GM23248 (cell line): ENCODE results near the gene NPAS3.

ENCODE experiments used
- EZH2 ChIP-seq: fragments of 200-600 bp; sonication (generic); IDR thresholded peaks from 2 replicates; pipeline ENCODE4 v1.6.1; 2018; ENCODE audit warnings: antibody characterized with exemption, mild to moderate bottlenecking; ENCODE audit not compliant: insufficient read depth, poor library complexity, severe bottlenecking
- EZH2phosphoT487 ChIP-seq: fragments of 200-600 bp; sonication (generic); IDR thresholded peaks from 2 replicates; pipeline ENCODE4 v1.6.1; 2018; ENCODE audit warnings: antibody characterized with exemption, moderate library complexity, mild to moderate bottlenecking, low read depth; ENCODE audit not compliant: insufficient read depth

GRCh38 chr14:33449268-33449667 is 510.6 kb downstream of the NPAS3 start:
- TF ChIP-seq EZH2 (no peak), EZH2phosphoT487 (no peak)
